HL-60/S4 treated with phorbol 12-myristate 13-acetate at 8.2 ng/mL for 4 days and 3 days (cell line): ENCODE data around the gene DCTN3.

ENCODE experiments used
- in situ Hi-C: fragments of 300-500 bp; cut with MboI; formaldehyde crosslinking; loops from 2 replicates; pipeline ENCODE4 v1.15.0; 2022; ENCODE audit warnings: low sequenced_read_pairs

DCTN3 gene

DNA sequence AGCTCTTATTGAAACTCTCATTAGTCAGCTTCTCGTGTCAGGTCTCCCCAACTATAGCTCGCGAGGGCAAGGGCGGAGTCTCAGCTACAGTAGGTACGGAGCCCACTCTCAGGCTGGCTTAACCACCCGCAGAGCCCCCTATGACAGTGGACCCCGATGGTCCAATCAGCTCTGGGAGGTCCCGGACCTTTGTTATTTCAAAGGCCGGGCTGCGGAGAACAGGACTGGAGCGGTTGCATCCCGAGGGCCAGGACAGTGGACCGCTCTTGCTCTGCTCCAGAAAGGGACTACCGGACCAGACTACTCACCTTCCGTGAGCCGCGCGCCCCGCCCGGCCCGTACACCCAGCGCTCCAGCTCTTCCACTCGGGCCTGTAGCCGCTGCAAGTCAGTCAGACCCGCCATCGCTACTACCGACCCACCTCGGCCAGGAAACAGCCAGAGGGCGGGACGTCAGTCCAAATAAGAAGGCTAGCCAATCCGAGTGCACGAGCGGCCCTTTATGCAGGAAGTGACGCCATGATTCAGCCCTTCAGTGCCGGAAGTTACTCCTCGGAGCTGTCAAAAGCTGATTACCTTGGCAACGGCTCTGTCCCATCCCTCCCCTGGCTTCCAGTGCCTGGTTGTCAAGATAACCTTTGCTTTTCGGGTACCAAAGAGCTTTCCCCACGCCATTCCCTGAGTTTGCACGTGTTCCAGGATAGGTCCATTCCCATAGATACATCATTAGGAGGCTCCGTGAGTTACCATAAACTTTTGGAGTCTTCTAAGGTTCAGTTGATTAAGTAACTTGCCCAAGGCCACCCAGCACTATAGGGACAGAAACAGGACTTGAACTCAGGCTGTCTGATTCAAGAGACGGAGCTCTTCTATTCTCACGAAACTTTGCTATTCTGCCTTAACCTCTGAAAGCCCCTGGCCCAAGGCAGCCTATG lies at the start of gene DCTN3:
DCTN3 (minus strand) TSS at position 435 of the 934 bp plus-strand sequence; CDS start at position 404, 31 bp downstream.
- in situ Hi-C loops = no loop called here

DNA sequence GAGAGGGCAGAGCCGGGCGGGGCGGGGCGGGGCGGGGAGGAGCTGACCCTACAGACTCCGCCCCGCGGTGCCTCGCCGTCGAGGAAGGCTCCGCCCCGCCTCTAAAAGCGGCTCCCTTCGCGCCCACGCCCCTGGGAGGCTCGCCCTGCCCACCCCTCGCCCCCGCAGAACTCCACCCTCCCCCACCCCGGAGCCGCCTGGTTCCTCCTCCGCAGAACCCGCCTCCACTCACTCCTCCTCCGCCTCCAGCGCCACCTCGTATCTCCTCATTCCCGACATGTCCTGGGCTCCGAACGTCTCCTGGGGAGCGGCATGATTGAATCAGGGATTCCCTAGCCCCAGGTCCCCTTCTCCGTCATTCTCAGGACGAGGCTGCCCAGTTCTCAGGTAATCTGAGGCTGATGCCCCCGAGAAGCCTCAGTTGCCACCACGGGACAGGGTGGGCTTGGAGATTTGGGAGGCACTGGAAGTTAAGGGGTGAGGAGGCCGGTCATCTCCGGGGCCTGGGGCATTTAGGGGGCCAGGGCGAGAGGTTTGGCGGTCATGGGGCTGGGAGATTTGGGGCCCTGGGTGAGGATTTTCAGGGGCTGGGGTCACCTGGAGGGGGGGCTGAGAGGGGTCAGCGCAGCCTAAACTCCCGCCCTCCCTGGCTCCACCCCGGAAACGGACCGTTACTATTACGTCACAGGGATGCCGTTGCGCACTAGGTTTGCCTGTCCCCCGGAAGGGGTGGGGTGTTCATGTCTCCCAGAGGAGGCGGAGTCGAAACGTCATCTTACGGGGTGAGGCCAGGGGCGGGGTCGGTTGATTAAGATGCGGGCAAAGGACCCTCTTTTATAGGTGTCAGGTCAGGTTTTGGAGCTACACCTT lies 45.3 kb upstream of the DCTN3 start:
- in situ Hi-C loops = loop anchor here (25.0 kb wide), 1 partner anchor 447 kb away; the partner anchor contains the start of genes ATOSB and STOML2

DNA sequence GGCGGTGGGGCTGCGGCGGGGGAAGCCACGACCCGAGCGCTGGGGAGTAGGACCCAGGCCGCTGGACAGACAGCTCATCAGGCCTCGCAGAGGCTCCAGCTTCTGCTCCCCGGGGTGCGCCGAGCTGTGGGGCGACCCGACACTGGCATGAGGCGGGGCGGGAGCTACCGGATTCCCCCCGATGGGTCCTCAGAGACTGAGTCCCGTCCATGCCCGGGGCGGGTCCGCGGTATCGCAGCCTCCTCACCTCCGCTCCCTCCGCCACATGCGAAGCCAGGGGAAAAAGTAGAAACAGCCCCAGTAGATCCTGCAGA lies 44.7 kb upstream of the DCTN3 start:
- in situ Hi-C loops = loop anchor here (25.0 kb wide), 1 partner anchor 447 kb away; the partner anchor contains the start of genes ATOSB and STOML2

DNA sequence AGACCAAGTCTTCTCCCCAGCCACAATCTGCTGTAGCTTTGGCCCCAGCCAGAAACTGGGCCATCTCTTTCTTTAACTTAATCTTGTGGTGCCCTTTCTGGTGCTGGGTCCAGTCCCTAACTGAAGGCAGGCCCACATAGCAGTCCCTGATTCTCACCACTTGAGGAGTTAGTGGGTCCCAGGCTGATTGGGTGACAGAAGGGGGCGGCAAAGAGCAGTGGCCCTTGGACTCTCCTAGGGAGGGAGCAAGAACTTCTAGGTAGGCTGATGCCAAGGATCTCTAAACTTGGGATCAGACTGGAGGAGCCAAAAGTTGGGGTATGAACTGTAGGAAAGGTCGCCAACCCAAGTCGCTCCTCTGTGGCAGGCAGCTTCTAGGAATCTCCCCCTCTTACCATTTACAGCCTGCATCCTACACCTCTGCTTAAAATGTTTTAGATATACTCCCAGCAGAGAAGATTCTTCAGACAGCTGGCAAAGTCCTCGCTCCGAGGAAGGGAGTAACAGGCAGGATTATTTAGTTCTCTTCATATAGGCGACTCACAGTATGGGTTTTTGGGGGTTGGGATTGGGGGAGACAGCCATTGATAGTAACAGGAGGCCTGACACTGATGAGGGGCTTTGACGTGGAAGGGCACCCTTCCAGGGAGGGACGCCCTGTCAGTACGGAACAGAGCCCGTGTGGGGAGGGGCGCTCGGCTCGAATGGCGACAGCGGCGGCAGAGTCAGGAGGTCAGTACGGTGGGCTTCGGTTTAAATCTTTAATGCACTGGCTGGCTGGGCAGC lies 44.2 kb upstream of the DCTN3 start:
- in situ Hi-C loops = loop anchor here (25.0 kb wide), 1 partner anchor 448 kb away; the partner anchor contains the start of genes ATOSB and STOML2

DNA sequence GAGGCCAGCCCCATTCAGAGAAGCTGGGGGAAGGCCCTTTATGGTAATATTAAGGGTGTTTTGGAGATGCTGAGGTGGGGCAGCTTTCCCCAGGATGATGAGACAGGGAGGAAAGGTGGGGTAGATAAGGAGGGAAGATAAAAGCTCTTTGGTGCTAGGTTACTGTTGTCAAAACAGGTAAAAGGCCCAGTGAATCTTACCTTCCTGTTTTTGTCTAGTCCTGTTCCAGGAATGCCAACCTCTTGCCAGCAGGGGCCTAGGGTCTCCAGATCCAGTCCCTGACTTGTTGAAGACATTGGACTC lies 43.0 kb upstream of the DCTN3 start:
- in situ Hi-C loops = loop anchor here (25.0 kb wide), 1 partner anchor 449 kb away; the partner anchor contains the start of genes ATOSB and STOML2

DNA sequence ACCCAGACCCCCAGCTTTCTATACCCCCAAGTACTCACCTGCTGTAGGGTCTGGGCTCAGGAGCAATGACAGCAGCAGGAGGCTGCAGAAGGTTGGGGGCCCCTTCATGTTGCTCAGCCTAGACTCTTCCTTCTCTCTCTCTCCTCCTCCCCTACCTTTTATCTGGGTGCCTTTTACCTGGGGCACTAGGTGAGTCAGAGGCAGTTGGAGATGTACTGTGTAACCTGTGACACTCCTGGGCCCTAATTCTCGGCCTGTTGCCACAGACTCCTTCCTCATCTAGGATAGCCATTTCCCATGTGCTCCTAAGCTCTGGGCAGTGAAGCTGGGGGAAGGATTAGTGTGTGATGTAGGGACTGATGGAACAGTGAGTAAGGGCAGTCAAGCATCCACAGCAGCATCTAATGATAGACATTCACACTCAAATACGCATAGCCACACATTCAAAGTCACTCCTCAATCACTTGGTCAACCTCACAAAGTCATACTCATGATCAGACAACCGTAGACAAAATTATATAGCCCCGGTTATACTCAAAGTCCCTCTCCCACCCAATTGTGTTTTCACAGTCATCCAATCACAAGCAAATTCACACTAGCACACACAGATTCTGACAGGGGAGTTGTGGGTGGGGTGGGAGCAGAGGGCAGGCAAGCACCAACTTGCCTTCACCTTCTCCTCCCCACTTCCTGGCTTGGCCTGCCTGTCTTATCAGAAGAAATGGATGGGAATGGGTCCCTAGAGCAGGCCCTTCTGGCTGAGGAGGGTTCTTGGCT lies 42.4 kb upstream of the DCTN3 start, which contains the start of gene CCL27:
CCL27 (minus strand) TSS at position 132 of the 777 bp plus-strand sequence; CDS start at position 108, 24 bp downstream.
- in situ Hi-C loops = loop anchor here (25.0 kb wide), 1 partner anchor 450 kb away; the partner anchor contains the start of genes ATOSB and STOML2

DNA sequence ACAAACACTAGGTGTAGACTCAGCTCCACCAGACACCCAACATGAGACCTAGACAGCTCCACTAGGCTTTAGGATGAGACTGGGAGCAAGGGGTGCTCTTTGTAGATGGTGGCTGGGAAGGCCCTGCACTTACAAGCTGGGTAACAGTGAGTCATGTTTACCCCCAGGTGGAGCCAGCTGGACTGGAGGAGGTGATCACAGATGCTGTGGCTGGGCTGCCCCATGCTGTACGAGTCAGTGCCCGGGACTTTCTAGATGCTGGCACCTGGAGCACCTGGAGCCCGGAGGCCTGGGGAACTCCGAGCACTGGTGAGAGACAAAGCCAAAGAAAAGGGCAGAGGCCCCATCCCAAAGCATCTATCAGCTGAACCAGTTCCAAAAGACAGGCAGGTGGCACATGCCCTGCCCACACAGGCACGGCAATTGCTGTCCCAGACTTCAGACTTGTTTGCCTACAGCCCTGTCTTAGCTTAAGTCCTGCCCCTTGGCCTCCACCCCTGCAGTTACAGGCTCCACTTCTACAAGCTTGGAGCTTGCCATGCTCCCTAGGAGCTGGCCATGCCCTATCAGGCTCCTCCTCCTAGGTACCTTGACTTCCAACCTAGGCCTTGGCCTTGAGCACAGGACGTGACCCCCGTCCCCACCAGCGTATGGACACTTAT lies 39.4 kb upstream of the DCTN3 start:
- in situ Hi-C loops = loop anchor here (25.0 kb wide), 1 partner anchor 453 kb away; the partner anchor contains the start of genes ATOSB and STOML2

DNA sequence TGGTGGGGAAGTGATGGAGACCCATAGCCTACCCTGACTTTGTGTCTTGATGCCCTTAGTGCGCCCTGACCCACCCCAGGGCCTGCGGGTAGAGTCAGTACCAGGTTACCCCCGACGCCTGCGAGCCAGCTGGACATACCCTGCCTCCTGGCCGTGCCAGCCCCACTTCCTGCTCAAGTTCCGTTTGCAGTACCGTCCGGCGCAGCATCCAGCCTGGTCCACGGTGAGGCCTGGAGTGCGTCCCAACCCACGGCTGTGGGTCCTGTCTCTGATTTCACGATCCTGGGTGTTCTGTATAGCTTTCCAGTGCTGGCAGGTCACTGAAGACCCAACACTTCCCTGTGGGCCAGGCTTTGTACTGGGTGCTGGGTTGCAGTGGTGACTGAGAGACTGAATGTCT lies 38.2 kb upstream of the DCTN3 start:
- in situ Hi-C loops = loop anchor here (25.0 kb wide), 1 partner anchor 454 kb away; the partner anchor contains the start of genes ATOSB and STOML2

DNA sequence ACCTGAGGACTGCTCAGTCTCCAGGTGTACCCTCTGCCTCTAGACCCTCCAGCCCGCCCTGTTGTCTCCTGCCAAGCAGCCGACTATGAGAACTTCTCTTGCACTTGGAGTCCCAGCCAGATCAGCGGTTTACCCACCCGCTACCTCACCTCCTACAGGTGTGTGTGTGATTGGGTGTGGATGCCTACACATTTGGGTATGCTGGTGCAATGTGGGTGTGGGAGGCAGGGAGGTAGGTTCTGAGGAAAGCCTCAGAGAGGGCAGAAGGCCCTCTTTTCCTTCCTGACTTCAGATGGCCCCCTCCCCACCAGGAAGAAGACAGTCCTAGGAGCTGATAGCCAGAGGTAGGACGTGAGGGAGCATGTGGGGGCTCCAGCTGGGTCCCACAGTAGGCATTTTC lies 36.7 kb upstream of the DCTN3 start:
- in situ Hi-C loops = loop anchor here (25.0 kb wide), 1 partner anchor 455 kb away; the partner anchor contains the start of genes ATOSB and STOML2

DNA sequence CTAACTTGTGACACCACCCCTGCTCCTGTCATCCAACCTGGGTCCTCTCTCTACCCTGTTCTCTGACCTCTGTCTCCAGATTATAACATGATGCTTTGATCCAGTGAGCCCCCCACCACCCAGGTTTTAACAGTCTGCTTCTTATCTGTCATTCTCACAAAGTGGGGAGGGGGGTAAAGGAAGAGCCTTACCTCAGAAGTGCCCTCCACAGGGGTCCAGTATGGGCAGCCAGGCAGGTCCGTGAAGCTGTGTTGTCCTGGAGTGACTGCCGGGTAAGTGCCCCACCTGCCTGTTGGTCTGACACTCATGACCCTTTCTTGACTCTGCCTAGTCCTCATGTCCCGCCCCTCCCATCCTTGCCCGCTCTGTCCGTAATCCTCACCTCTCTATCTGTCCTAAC lies 35.1 kb upstream of the DCTN3 start:
- in situ Hi-C loops = loop anchor here (25.0 kb wide), 1 partner anchor 457 kb away; the partner anchor contains the start of genes ATOSB and STOML2

DNA sequence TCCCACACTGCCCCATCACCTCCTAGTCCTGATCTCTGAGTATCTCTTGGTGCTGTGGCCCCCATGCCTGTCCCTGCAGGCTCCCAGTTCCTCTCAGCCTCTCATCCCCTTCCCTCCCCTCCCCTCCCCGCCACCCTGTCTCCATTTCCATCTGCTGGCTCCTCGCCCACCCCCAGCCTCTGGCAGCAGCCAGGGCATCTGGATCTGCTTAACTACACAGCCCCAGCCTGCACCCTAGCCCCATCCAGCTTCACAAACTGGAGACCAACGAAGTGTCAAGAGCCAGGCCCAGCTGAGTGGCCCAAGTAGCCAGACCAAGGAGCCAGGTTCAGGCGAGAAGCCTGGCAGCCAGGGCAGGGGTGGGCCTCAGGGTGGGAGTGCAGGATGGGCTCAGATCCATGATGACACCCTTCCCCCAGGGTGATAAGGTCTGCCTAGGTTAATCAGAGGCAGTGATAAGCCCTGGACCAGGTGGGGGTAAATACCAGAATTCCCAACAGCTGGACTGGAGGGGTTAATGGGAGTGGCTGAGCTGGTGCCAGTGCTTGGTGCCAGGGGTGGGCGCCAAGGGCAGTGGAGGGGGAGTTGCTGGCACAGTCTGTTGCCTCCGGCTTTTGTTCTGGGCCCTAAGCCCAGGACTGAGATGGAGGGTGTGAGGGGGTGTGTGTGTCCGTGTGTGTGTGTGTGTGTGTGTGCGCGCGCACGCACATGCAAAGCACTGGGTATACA lies 34.2 kb upstream of the DCTN3 start:
- in situ Hi-C loops = loop anchor here (25.0 kb wide), 1 partner anchor 458 kb away; the partner anchor contains the start of genes ATOSB and STOML2

DNA sequence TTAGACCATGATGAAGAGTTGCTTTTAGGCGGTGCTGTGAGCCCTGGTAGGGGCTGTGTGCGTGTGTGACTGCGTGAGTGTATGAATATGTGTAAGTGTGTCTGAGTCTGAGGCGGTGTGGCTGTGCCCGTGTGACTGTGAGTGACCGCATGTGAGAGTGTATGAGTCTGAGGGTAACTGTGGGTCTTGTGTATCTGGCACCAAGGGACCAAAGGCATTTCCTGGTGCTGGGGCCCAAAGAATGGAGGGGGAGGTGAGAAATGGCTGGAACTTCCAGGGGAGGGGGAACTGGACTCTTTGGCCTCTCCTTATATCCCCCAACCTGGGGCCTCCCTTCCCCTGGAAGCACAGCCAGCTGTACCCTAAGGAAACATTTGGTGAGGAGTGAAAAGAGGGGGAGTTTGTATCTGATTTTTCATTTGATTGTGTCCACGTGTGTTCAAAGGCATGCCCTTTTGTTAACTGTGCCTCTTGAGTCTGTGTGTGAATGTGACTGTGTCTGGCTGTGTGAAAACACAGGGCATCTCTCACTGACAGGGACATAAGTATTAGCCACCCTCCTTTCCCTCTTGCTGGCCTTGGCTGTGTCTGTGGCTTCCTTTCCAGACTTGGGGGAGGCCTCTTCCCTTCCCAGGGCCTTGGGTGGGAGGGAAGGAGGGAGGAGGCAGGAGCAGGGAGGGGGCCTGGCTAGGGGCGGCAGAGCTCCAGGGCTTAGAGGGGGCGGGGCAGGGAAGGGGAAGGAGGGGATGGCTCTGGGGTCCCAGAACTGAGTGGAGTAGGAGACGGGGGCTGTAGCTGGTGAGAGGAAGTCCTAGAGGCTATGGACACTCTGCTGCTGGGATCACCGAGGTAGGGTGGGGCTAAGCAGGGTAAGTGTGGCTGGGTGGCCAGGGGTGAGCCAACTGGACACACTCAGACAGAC lies 33.1 kb upstream of the DCTN3 start:
- in situ Hi-C loops = loop anchor here (25.0 kb wide), 1 partner anchor 459 kb away; the partner anchor contains the start of genes ATOSB and STOML2

DNA sequence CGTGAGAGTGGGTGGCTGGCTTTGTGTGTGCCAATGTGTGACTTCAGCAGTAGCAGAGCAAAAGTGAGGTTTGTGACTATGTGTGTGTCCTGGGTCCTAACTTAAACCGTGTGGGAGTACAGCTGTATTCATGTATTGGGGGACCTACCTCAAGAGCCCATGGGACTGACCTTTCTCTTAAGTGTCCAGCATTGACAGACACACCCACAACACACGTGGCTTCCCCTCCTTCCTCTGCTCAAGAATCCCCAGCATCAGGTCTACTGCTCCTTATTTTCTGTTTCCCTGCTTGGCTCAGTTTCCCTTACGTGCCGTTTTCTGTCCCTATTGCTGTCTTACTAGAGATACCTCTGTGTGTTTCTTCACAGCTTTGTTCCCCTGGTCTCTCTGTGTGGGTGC lies 32.3 kb upstream of the DCTN3 start:
- in situ Hi-C loops = loop anchor here (25.0 kb wide), 1 partner anchor 460 kb away; the partner anchor contains the start of genes ATOSB and STOML2

DNA sequence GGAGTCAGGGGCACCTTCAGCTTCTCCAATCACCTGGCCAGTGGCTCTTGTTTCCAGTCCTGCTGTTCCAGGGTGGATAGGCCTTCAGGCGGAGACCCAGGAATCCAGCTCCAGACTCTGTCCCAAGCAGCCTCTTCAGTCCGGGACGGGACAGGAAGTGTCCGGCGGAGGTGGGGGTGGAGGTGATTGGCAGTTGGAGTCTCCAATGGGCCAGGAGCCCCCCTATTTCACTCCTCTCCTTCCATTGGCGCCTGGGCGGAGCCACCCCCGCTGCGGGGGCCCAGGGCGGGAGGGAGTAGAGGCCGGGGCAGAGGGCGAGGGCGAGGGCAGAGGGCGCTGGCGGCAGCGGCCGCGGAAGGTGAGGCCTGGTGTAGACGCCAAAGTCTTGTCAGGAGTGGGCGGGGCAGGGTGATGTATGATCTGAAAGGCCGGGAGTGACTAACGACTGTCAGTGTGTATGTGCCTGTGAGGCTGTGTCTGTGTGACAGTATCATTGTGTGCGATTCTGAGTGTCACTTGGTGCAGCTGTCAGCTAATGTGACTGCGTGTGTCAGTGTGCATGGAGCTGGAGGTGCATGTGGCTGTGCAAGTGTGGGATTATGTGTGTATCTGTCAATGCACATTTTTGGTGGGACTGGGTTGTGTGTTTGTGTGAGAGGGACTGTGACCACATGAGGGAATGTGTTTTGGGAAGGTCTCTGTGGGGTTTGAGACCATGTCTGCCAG lies 31.7 kb upstream of the DCTN3 start, which contains the start of gene IL11RA:
IL11RA (plus strand) TSS at position 310 of the 726 bp plus-strand sequence. CDS start 3,033 bp downstream, outside the sequence.
- in situ Hi-C loops = loop anchor here (25.0 kb wide), 1 partner anchor 460 kb away; the partner anchor contains the start of genes ATOSB and STOML2

DNA sequence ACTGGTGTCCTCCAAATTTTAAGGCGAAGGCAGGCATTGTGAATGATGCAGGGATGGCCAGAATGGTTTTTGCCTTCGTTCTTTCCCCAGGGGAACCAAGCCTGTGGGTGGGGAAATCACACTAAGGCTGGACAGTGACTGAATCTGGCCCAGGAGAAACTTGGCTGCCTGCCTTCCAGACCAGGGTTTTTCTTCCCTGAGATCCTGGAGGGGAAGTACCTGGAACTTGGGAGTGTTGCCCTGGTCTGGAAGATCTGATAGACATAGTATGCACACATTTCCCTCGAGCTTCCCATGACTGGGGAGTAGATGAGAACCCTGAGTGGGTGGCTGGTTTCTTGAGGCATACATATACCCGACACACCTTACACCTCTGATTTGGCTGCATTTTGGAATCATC lies 31.0 kb upstream of the DCTN3 start:
- in situ Hi-C loops = loop anchor here (25.0 kb wide), 1 partner anchor 461 kb away; the partner anchor contains the start of genes ATOSB and STOML2

DNA sequence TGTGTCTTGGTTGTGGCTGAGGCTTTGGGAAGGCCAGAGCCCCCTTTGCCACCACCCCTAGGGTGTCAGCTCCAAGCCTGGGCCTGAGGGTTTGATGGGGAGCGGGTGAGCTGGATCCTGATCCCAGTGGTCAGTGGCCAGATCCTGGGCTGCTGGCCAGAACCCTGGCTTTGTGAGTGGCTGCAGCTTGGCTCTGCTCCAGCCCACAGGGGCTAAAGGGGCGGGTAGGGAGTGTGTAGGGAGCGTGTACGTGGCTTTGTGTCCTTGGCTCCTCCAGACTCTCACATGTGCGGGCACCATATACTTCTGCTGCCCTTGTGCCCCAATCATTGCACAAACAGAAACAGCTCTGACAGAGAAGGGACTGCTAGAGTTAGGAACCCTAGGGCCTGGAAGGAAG lies 30.5 kb upstream of the DCTN3 start:
- in situ Hi-C loops = loop anchor here (25.0 kb wide), 1 partner anchor 461 kb away; the partner anchor contains the start of genes ATOSB and STOML2
